HL-60 (cell line): ENCODE data around the gene LILRB2.

Experiments
- CTCF ChIP-seq: IDR thresholded peaks from one replicate; pipeline ENCODE4 v1.5.1; 2011; ENCODE audit warnings: low read length, control low read depth, inconsistent platforms; ENCODE audit not compliant: insufficient read depth
- GABPA ChIP-seq: IDR thresholded peaks from 2 replicates; pipeline ENCODE4 v1.6.1; 2012; ENCODE audit warnings: low read depth
- POLR2AphosphoS5 ChIP-seq: IDR thresholded peaks from 2 replicates; pipeline ENCODE4 v1.6.1; 2012; ENCODE audit warnings: low read depth
- REST ChIP-seq: IDR thresholded peaks from 2 replicates; pipeline ENCODE4 v1.6.1; 2012; ENCODE audit warnings: low read depth; ENCODE audit not compliant: insufficient replicate concordance
- SPI1 ChIP-seq: IDR thresholded peaks from 2 replicates; pipeline ENCODE4 v1.6.1; 2012; ENCODE audit warnings: low read depth, mild to moderate bottlenecking, borderline replicate concordance

GRCh38 chr19:54257116-54257480 lies 23.8 kb downstream of the LILRB2 start, which contains the start of gene LILRB5:
- TF ChIP-seq CTCF = no peak
- no peak for TF ChIP-seq REST
- no peak for TF ChIP-seq POLR2AphosphoS5
- TF ChIP-seq GABPA = no peak
- TF ChIP-seq SPI1 = no peak
